Stimulated activated CD8-positive, alpha-beta memory T cell treated with anti-CD3 and anti-CD28 coated beads, Interleukin-2, amount 100 ng/mL, for 1 hour (primary cell): ENCODE measurements around the gene TELO2.
"Not testable (repeated sequence)": the region's sequence is repeated elsewhere in the genome, so short reads cannot be mapped to it uniquely, and the experiment has no call there.

Experiments
- DNase-seq, 2 donors: peaks; one replicate each; pipeline ENCODE4 v3.0.0-alpha.2; 2020; ENCODE audit warnings: low read depth in 2 of 2

The TELO2 gene

GRCh38 chr16:1475552-1476114 lies 17.5 kb upstream of the TELO2 start:
- no peak for DNase-seq

GRCh38 chr16:1477033-1477432 lies 16.1 kb upstream of the TELO2 start:
- DNase-seq, result no peak

GRCh38 chr16:1478937-1479336 lies 14.2 kb upstream of the TELO2 start:
- DNase-seq, result not testable (repeated sequence)

- no peak for DNase-seq
Measured at GRCh38 chr16:1481906-1482835, 11.0 kb upstream of the TELO2 start.

- DNase-seq, result no peak
Measured at GRCh38 chr16:1485847-1486496, 7.2 kb upstream of the TELO2 start.

- no peak for DNase-seq
Measured at GRCh38 chr16:1486551-1487390, 6.4 kb upstream of the TELO2 start.

- no peak for DNase-seq
Measured at GRCh38 chr16:1487395-1488053, 5.6 kb upstream of the TELO2 start.

- no peak for DNase-seq
Measured at GRCh38 chr16:1488054-1488601, 5.0 kb upstream of the TELO2 start.

- DNase-seq, result no peak
Measured at GRCh38 chr16:1488619-1489018, 4.5 kb upstream of the TELO2 start, which contains the start of gene PTX4. Gene PTX4, minus strand, starts transcription at chr16:1488944. Its CDS starts 35 bp downstream, at chr16:1488909.

- no peak for DNase-seq
Measured at GRCh38 chr16:1489077-1489476, 4.1 kb upstream of the TELO2 start.

GRCh38 chr16:1491327-1491726 lies 1.8 kb upstream of the TELO2 start:
- DNase-seq, result no peak

- DNase-seq, result no peak
Measured at GRCh38 chr16:1492082-1492922, 858 bp upstream of the TELO2 start.

- DNase-seq, result no peak
Measured at GRCh38 chr16:1493746-1494094, 560 bp downstream of the TELO2 start.

GRCh38 chr16:1494129-1494640 lies 1.0 kb downstream of the TELO2 start:
- DNase-seq, result no peak

- DNase-seq, result no peak
Measured at GRCh38 chr16:1494711-1495110, 1.6 kb downstream of the TELO2 start.

GRCh38 chr16:1495211-1495888 lies 2.2 kb downstream of the TELO2 start:
- no peak for DNase-seq

GRCh38 chr16:1495889-1496262 lies 2.7 kb downstream of the TELO2 start:
- DNase-seq, result no peak

- DNase-seq, result no peak
Measured at GRCh38 chr16:1496464-1496863, 3.3 kb downstream of the TELO2 start.

GRCh38 chr16:1497014-1497598 lies 3.9 kb downstream of the TELO2 start:
- DNase-seq, result no peak
